T47D (cell line): ENCODE data around the gene DHX32.
"Not testable (repeated sequence)": the region's sequence is repeated elsewhere in the genome, so short reads cannot be mapped to it uniquely, and the experiment has no call there.

ENCODE experiments used
- DNase-seq, 2 experiments: peaks; one replicate each; pipeline versions ENCODE4 v3.0.0 to v3.0.0-alpha.2; 2011 to 2012; ENCODE audit warnings: low read depth in 1 of 2, low spot score in 1 of 2
- JUND ChIP-seq: IDR thresholded peaks from 2 replicates; pipeline ENCODE4 v1.6.1; 2012; ENCODE audit warnings: low read depth
- in situ Hi-C: cut with HindIII; loops from 2 replicates; pipeline ENCODE4 v1.10.0; 2016; ENCODE audit warnings: low sequenced_read_pairs, low pct_unique_long_range_greater_than_20kb

The DHX32 gene

GRCh38 chr10:125881192-125881591 lies at the start of gene DHX32:
TSS of gene DHX32 (minus strand) at chr10:125881292. CDS start at chr10:125880824, 468 bp downstream.
- in situ Hi-C loops: no loop called here
- DNase-seq: no peak
- no peak for TF ChIP-seq JUND

GRCh38 chr10:125929618-125930017 lies 48.5 kb upstream of the DHX32 start:
- no peak for TF ChIP-seq JUND
- no peak for DNase-seq
- in situ Hi-C loops: no loop called here

- no peak for DNase-seq
- in situ Hi-C loops: no loop called here
- TF ChIP-seq JUND: no peak
Measured at GRCh38 chr10:125928928-125929585, 48.0 kb upstream of the DHX32 start.

GRCh38 chr10:125927265-125927664 lies 46.2 kb upstream of the DHX32 start:
- in situ Hi-C loops, DNase-seq: not testable (repeated sequence)

GRCh38 chr10:125926247-125926646 lies 45.2 kb upstream of the DHX32 start:
- TF ChIP-seq JUND: no peak
- in situ Hi-C loops: no loop called here
- no peak for DNase-seq

- in situ Hi-C loops: no loop called here
- no peak for DNase-seq
- TF ChIP-seq JUND: no peak
Measured at GRCh38 chr10:125925262-125925834, 44.3 kb upstream of the DHX32 start.

- in situ Hi-C loops, DNase-seq: not testable (repeated sequence)
Measured at GRCh38 chr10:125921643-125922306, 40.7 kb upstream of the DHX32 start.

GRCh38 chr10:125917704-125918361 lies 36.7 kb upstream of the DHX32 start:
- in situ Hi-C loops, DNase-seq: not testable (repeated sequence)

GRCh38 chr10:125916977-125917376 lies 35.9 kb upstream of the DHX32 start:
- no peak for TF ChIP-seq JUND
- DNase-seq: no peak
- in situ Hi-C loops: no loop called here

- DNase-seq, in situ Hi-C loops: not testable (repeated sequence)
Measured at GRCh38 chr10:125913277-125913676, 32.2 kb upstream of the DHX32 start.

GRCh38 chr10:125911990-125912389 lies 30.9 kb upstream of the DHX32 start:
- DNase-seq: peak in 1 of 2 experiments; percentile 29
- in situ Hi-C loops: no loop called here

GRCh38 chr10:125911145-125911544 lies 30.1 kb upstream of the DHX32 start:
- in situ Hi-C loops: no loop called here
- TF ChIP-seq JUND: no peak
- no peak for DNase-seq

More at GRCh38 chr10:125911990-125912389, 30.9 kb upstream of the DHX32 start:
- no peak for TF ChIP-seq JUND

GRCh38 chr10:125909491-125909890 lies 28.4 kb upstream of the DHX32 start:
- DNase-seq, in situ Hi-C loops: not testable (repeated sequence)

- DNase-seq, in situ Hi-C loops: not testable (repeated sequence)
Measured at GRCh38 chr10:125908813-125909212, 27.7 kb upstream of the DHX32 start.

GRCh38 chr10:125907598-125907997 lies 26.5 kb upstream of the DHX32 start:
- in situ Hi-C loops, DNase-seq: not testable (repeated sequence)

GRCh38 chr10:125905069-125905994 lies 24.2 kb upstream of the DHX32 start:
- in situ Hi-C loops, DNase-seq: not testable (repeated sequence)
